LHCN-M2 (cell line): Measurements from ENCODE around the gene FBXL4. TPM values are rescaled to one million over a fixed set of nuclear protein-coding genes. Genes with fewer than 3 reads are reported as not detected.

ENCODE experiments used
- DNase-seq: peaks from one replicate; pipeline ENCODE4 v3.0.0-alpha.2; 2012; ENCODE audit warnings: low read depth
- polyA plus RNA-seq: library from polyadenylated mRNA; unstranded; fragments of >200 nt; gene quantifications from one replicate; pipeline ENCODE4 v1.2.1, GENCODE V29; 2012; ENCODE audit warnings: missing spikeins
- total RNA-seq: library from RNA; depleted of rRNA; stranded (reverse); fragments of >200 nt; gene quantifications from 2 replicates; pipeline ENCODE4 v1.2.3, GENCODE V29; 2014; rRNA removed

FBXL4 gene
- total RNA-seq = 12.6 and 14.8 TPM in 2 replicates
- 4.3 TPM for polyA plus RNA-seq

GRCh38 chr6:98947411-98948292 lies at the start of gene FBXL4:
Gene FBXL4, minus strand, starts transcription at chr6:98947946. Its CDS starts 20,958 bp downstream, at chr6:98926988.
- peak; percentile 76 for DNase-seq

- DNase-seq = no peak
Observed at GRCh38 chr6:98995116-98995515, 47.4 kb upstream of the FBXL4 start.

GRCh38 chr6:98992535-98992934 lies 44.8 kb upstream of the FBXL4 start:
- DNase-seq = no peak

- DNase-seq = no peak
Observed at GRCh38 chr6:98986071-98986615, 38.4 kb upstream of the FBXL4 start.

- no peak for DNase-seq
Observed at GRCh38 chr6:98985391-98985790, 37.6 kb upstream of the FBXL4 start.

- DNase-seq = no peak
Observed at GRCh38 chr6:98984121-98984520, 36.4 kb upstream of the FBXL4 start.

- DNase-seq = no peak
Observed at GRCh38 chr6:98981473-98981872, 33.7 kb upstream of the FBXL4 start.

GRCh38 chr6:98980819-98981218 lies 33.1 kb upstream of the FBXL4 start:
- no peak for DNase-seq

GRCh38 chr6:98977671-98978292 lies 30.0 kb upstream of the FBXL4 start:
- DNase-seq = no peak

- DNase-seq = no peak
Observed at GRCh38 chr6:98976674-98977385, 29.1 kb upstream of the FBXL4 start.

- no peak for DNase-seq
Observed at GRCh38 chr6:98975421-98975820, 27.7 kb upstream of the FBXL4 start.

- DNase-seq = no peak
Observed at GRCh38 chr6:98974309-98974708, 26.6 kb upstream of the FBXL4 start.

GRCh38 chr6:98973571-98973970 lies 25.8 kb upstream of the FBXL4 start:
- DNase-seq = no peak

GRCh38 chr6:98971303-98971702 lies 23.6 kb upstream of the FBXL4 start:
- DNase-seq = no peak

- DNase-seq = no peak
Observed at GRCh38 chr6:98970469-98970868, 22.7 kb upstream of the FBXL4 start.

GRCh38 chr6:98967616-98968015 lies 19.9 kb upstream of the FBXL4 start:
- DNase-seq = no peak

- DNase-seq = no peak
Observed at GRCh38 chr6:98959631-98960030, 11.9 kb upstream of the FBXL4 start.

GRCh38 chr6:98958776-98959175 lies 11.0 kb upstream of the FBXL4 start:
- peak; percentile 31 for DNase-seq

GRCh38 chr6:98957450-98957849 lies 9.7 kb upstream of the FBXL4 start:
- DNase-seq = peak; percentile 87

GRCh38 chr6:98949589-98949988 lies 1.8 kb upstream of the FBXL4 start:
- no peak for DNase-seq

GRCh38 chr6:98946879-98947410 lies 801 bp downstream of the FBXL4 start:
- DNase-seq = peak; percentile 18
